NCI-H1694 treated with DMSO at 0.1 percent for 48 hours (cell line): ENCODE data around the gene METTL24.

Source experiments
- DNase-seq: peaks from one replicate; lab custom pipeline; 2025; lab: John Stamatoyannopoulos, UW

Gene METTL24

GRCh38 chr6:110357664-110358552 lies at the start of gene METTL24:
METTL24 (minus strand) TSS chr6:110358349; CDS start chr6:110358272, 77 bp downstream.
- peak; percentile 17 for DNase-seq

- DNase-seq: no peak
These were observed 46.5 kb upstream of the METTL24 start for GRCh38 chr6:110404607-110405006.

- DNase-seq: no peak
These were observed 43.5 kb upstream of the METTL24 start for GRCh38 chr6:110401585-110402176.

- no peak for DNase-seq
These were observed 42.1 kb upstream of the METTL24 start for GRCh38 chr6:110400208-110400607.

GRCh38 chr6:110399219-110400071 lies 41.3 kb upstream of the METTL24 start:
- DNase-seq: no peak

GRCh38 chr6:110398778-110399177 lies 40.6 kb upstream of the METTL24 start:
- DNase-seq: no peak

- peak; percentile 69 for DNase-seq
These were observed 37.1 kb upstream of the METTL24 start for GRCh38 chr6:110395221-110395620.

- no peak for DNase-seq
These were observed 36.3 kb upstream of the METTL24 start for GRCh38 chr6:110394409-110394808.

- no peak for DNase-seq
These were observed 34.6 kb upstream of the METTL24 start for GRCh38 chr6:110392727-110393126.

GRCh38 chr6:110390404-110390803 lies 32.3 kb upstream of the METTL24 start:
- DNase-seq: no peak

GRCh38 chr6:110389689-110390382 lies 31.7 kb upstream of the METTL24 start:
- no peak for DNase-seq

GRCh38 chr6:110387986-110388385 lies 29.8 kb upstream of the METTL24 start:
- DNase-seq: no peak

- DNase-seq: no peak
These were observed 27.3 kb upstream of the METTL24 start for GRCh38 chr6:110385458-110385863.

- no peak for DNase-seq
These were observed 20.4 kb upstream of the METTL24 start for GRCh38 chr6:110378552-110378951.

- DNase-seq: no peak
These were observed 10.9 kb upstream of the METTL24 start for GRCh38 chr6:110369066-110369465.

- DNase-seq: no peak
These were observed 10.1 kb upstream of the METTL24 start for GRCh38 chr6:110368284-110368683.

- DNase-seq: no peak
These were observed 9.7 kb upstream of the METTL24 start for GRCh38 chr6:110367825-110368224.

- DNase-seq: no peak
These were observed 8.8 kb upstream of the METTL24 start for GRCh38 chr6:110366975-110367374.

- no peak for DNase-seq
These were observed 8.1 kb upstream of the METTL24 start for GRCh38 chr6:110366256-110366655.

- no peak for DNase-seq
These were observed 6.4 kb upstream of the METTL24 start for GRCh38 chr6:110364364-110365105.

GRCh38 chr6:110363748-110364147 lies 5.6 kb upstream of the METTL24 start:
- DNase-seq: no peak
